TTC549 (cell line): Measurements from ENCODE around the gene SPC24.
"Not testable (repeated sequence)": the region's sequence is repeated elsewhere in the genome, so short reads cannot be mapped to it uniquely, and the experiment has no call there.

ENCODE experiments used
- FAIRE-seq: peaks from 2 replicates; lab custom pipeline; 2012; peaks lifted over from hg19 to GRCh38; lab: Jason Lieb, UNC

The SPC24 gene

DNA sequence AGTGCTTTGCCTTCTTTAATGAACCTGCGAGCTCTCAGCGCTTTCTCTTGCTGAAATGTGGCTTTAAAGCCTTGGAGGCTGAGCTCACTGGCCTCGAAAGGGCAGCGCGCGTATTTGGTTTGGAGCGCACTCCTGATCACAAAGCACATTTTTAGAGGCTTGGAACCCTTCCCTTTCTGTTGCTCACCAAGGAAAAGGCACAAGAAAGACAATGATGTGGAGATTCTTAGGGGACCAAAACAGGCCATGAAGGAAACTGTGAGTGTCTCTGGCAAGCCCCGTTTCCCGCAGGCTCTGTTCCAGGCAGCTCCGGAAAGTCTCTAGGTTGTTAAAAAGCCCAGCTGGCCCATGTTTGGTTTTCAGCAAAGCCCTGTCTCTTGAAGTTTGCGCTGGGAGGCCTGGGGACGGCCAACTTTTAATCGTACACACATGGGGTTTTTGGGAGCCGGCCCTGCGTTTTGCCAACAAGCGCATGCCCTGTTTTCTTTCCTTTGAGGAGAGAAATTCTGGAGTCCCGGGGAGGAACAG is 9.4 kb upstream of the SPC24 start:
- no peak for FAIRE-seq

DNA sequence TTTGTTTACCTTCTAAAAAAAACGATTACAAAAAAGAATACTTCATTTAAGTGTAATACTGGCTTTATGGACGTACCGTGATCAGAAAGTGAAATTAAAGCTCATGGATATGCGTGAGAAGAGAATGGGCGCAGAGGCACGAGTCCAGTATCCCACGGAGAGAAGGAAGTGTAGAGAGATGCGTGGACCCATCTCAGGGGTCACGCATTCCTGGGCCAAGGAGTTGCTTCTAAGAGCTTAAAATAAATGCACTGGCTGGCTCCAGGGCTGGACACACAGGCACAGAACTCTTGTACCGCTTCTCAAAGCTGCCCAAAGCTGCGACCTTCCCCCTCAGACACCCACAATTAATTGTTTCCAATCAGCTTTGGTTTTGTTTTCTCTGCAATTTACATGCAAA is 8.7 kb upstream of the SPC24 start:
- FAIRE-seq = no peak

DNA sequence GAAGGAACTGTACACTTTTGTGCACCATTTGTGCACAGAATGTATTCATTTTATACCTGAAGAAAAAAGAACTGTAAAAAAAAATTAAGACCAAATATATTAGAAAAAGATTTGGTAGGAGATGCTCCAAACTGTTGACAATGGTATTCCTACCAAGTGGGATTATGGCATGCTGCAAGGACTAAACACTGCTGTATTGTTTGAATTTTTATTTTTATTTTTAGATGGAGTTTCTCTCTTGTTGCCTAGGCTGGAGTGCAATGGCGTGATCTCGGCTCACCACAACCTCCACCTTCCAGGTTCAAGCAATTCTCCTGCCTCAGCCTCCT is 4.8 kb upstream of the SPC24 start:
- FAIRE-seq = not testable (repeated sequence)

DNA sequence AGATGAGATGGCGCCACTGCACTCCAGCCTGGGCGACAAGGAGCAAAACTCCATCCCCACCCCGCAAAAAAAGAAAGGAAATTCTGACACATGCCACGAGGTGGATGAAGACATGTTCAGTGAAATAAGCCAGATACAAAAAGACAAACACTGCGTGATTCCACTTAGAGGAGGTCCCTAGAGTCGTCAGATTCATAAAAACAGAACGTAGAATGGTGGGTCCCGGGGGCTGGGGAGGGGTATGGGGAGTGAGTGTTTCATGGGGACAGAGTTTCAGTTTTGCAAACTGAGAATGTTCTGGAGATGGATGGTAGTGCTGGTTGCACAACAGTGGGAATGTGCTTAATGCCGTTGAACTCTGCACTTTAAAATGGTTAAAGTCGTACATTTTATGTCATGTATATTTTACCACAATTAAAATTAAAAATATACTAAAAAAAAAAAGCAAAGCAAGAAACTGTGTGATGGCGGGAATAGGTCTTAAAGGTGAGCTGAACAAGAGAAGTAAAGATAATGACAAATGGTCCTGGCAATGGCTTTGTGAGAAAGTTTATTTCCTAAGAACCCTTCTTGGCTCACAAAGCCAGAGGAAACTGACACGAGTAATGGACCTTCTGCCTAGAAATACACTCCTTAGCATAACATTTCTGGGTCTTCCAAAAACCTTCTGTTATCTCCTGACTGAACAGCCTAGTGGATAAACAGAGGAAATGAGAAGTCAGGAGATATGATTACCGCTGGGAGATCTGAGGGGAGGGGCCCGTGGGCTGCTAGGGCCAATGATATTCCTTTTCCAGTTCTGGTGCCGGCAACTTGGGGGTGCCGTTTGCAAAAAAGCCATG is 4.2 kb upstream of the SPC24 start:
- FAIRE-seq = no peak

DNA sequence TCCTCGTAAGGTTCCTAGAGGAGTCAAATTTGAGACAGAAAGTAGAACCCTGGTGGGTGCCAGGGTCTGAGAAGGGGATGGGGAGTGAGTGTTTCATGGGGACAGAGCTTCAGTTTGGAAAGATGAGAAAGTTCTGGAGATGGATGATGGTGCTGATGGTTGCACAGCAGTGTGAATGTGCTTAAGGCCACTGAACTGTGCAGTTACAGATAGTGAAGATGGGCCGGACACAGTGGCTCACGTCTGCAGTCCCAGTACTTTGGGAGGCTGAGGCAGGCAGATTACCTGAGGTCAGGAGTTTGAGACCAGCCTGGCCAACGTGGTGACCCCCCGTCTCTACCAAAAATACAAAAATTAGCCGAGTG is 917 bp downstream of the SPC24 start:
- no peak for FAIRE-seq

DNA sequence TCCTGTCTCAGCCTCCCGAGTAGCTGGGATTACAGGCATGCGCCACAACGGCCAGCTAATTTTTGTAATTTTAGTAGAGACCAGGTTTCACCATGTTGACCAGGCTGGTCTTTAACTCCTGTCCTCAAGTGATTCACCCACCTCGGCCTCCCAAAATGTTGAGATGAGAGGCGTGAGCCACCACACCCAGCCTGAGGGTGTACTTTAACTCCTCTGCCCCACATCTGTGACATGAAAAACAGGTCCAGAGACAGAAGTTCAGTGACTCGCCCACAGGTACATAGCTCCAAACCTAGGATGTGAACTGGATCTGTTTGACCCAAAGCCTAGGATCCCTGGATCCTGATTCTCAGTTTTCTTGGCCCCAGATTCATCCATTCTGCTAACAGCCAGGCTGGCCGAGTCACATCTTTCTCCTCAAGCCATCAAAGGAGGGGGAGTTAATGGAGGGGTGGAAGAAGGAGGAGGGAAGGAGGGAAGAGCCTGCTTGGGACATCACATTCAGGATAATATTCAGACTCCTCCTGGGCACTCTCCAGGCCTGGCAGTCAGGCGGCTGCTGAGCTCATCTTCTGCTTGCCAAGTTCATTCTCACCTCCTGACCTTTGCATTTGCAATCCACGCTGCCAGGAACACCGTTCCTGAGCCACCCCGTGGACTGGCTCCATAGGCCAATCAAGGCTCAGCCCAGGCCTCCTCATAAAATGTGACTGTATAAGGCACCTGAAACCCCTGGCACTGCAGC is 3.1 kb downstream of the SPC24 start:
- no peak for FAIRE-seq

DNA sequence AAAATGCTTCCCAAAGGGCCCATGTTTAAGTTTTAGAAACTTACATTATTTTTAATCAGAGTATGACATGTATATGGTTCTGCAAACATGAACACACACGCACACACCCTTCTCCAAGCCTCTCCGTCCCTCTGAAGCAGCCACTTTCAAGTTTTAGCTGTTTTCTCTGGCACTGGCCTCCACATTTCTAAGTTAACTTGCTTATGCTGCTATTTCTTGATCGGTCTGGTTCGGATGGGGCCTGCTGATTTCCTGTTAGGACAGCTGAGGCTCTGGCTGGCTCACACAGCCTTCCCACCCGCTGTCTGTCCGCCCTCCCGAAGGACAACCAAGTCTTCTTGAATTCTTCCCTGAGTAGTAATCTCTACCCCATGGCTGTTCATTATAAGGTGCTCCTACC is 4.4 kb downstream of the SPC24 start:
- FAIRE-seq = no peak

DNA sequence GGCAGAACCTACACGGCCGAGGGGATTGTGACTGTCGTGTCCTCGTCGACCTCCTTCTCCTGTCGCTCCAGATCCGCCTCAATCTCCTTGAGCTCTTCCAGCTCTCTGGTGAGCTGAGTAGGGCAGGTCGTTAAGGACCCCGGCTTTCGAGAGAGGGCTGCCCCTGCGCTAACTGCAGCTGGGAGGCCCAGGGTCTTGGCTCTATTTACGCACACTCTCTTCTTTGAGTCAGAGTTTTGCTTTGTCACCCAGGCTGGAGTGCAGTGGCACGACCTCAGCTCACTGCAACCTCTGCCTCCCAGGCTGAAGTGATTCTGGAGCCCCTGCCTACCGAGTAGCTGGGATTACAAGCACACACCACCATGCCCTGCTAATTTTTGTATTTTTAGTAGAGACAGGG is 7.6 kb downstream of the SPC24 start:
- no peak for FAIRE-seq

DNA sequence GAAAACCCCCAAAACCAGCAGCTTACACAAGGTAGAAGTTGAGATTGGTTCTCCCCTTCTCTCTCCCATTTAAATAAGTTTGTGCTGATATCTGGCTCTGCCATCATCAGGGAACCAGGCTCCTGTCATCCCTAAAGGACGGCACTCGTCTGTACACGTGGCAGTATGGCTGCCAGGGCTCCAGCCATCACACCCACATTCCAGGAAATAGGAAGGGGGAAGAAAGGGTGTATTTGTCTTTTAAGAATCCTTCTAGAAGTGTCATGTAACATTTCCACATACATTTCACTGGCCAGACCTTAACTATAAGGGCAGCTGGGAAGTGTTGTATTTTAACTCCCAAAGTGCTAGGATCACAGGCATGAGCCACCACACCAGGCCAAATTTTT is 10.1 kb downstream of the SPC24 start:
- FAIRE-seq = no peak

DNA sequence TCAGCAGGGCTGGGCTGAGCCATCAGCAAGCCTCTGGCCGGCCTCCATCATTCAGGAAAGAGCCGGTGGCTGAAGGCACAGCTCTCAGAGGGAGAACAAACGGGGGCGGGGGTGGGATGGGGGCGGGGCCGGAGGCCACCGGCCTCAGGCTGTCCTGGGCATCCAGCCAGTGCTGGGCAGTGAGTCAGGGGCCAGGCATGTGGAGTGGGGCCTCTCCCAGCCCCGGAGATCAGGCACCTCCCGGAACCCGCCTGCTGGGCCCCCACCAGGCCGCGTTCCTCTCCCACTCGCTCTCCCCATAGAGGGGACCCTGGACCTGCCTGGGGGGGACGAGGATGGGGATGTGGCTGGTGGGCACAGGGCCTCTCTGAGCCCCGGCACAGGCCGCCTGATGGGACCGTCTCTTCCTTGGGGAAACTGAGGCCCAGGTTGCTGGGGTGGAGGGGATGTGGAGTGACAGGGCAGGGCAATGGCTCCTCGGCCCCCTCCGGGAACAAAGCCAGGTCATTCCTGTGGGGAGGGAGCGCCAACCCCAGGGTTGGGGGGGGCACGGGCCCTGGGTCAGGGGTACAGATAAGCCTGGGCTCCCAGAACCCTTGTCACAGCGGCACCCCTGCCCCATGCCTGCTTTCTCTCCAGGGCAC is 12.9 kb downstream of the SPC24 start:
- no peak for FAIRE-seq

DNA sequence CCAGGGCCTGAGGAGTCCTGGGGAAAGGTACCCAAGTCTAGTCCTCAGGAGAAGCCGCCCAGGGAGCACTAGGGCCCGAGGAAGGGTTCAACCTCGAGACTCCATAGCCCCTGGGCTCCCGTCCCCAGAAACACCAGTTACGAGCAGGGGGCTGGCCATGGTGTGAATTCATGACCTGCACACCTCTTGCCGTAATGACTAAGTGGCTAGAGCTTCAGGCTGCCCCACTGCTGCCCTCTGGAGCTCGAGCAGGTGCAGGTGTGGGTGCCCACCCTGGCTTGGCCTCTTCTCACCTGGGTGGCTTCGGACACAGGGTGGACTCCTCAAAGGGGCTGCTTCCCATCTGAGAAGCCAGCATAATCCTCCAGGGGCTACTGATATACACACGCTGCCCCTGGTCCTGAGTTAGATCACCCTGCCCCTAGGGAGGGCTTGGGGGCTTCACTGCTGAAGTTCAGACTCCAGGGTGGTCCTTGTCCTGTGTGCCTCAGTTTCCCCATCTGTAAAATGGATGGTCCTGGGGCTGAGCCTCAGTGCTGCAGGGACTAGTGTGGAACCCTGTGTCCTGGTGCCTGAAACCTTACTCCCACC is 13.6 kb downstream of the SPC24 start:
- no peak for FAIRE-seq

DNA sequence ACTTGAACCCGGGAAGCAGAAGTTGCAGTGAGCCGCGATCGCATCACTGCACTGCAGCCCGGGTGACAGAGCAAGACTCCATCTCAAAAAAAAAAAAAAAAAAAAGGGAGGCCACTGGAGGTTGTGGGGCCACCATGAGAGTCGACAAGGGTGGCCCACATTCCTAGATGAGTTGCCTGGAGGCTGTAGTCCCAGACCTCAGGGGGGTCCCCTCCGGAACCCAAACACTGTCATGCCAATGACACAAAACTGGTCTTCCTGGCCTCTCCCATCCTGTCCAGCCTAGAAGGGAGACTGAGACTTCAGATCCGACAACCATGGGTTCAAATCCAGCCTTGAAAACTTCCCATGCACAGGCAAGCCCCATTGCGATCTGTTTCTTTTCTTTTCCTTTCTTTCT is 14.7 kb downstream of the SPC24 start:
- no peak for FAIRE-seq

DNA sequence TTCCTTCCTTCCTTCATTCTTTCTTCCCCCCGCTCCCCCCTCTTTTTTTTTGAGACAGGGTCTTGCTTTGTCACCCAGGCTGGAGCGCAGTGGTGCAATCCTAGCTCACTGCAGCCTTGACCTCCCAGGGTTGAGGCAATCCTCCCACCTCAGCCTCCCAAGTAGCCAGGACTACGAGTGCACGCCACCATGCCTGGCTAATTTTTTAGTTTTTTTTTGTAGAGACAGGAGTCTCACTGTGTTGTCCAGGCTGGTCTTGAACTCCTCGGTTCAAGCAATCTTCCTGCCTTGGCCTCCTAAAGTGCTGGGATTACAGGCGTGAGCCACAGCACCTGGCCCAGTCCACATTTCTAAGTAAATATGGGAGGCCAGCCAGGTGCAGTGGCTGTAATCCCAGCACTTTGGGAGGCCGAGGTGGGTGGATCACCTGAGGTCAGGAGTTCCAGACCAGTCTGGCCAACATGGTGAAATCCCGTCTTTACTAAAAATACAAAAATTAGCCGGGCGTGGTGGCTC is 15.5 kb downstream of the SPC24 start:
- FAIRE-seq = not testable (repeated sequence)

DNA sequence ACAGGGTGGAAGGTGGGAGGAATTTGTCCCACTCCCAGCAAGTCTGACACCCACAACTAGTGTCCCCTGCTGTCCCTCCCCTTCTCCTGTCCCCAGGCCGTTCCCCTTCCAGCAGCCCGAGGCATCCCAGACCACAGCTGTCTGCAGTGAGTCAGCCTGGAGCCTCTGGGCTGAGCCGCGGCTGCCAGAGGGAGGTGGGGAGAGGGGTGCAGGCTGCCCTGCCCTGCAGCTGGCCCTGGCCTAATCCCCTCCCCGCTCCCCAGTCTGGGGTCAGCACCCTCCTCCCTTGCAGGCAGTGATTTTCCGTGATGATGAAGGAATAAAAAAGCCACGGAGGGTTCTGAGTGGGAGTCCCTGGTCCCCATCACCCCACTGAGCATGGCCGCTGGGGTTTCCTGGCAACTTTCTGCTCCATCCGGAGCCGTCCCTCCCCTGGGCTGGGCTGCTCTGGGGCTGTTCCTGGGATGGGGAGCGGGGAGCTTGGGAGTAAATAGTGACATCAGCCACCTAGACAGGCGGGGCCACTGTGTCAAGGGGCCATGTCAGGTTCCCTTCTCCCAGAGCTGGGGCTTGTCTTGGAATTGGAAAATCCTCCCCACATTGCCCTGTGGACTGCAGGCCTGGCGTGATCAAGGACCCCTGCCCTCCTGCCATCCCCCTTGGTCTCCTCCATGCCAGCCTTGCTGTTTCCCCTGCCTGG is 16.8 kb downstream of the SPC24 start:
- no peak for FAIRE-seq

DNA sequence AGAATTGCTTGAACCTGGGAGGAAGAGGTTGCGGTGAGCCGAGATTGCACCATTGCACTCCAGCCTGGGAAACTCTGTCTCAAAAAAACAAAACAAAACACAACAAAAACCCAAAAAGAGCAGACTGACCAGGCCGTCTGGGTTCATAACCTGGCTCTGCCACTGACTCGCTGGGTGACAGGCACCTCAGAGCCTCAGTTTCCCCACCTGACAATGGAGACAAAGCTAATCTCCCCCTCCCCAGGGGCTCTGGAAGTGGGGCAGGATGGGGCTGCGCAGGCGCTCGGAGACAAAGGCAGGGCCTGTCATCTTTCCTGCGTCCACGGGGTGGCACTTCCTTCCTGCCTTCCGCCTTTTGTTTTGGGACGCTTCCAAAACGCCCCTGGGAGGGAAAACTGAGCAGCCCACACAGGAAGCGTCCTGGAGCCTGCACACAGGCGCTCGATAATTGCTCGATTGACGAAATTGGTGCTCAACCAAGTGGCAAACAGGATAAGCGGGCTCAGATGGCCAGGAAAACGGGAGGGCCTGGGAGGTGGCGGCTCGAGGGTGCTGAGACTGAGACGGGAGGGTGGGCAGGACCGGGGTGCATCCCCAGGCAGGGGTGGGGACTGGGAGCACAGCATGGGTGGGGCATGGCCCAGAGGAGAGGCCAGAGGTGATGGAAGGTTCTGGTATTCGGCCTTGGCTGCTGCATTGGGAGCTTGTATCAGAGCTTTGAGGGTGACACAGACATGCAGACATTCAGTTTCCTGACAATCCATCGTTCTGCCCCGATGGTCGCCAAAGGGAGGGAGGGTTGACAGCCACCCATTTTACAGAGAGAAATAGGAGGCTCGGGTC is 17.8 kb downstream of the SPC24 start:
- no peak for FAIRE-seq

DNA sequence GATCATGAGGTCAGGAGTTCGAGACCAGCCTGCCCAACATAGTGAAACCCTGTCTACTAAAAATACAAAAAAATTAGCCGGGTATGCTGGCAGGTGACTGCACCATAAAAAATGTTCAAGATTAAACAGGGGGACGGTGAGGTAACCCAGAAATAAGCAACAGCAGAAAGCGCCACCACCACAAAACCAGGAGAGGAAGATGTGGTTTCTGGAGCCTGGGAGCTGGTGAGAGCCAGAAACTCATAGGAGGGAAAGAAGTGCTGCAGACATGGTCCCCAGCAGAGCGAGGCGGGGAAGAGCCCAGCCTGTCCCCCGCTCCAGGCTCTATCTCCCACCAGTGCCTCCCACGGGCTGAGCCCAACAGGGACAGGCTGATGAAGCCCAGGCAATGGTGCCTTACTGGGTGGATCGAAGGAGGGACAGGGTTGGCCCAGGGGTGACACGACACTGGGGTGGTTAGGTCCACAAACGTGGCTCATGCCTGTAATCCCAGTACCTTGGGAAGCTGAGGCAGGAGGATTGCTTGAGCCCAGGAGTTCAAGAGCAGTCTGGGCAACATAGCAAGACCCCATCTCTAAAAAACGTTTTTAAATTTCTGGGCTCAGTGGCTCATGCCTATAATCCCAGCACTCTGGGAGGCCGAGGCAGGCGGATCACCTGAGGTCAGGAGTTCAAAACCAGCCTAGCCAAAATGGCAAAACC is 19.0 kb downstream of the SPC24 start:
- FAIRE-seq = no peak

DNA sequence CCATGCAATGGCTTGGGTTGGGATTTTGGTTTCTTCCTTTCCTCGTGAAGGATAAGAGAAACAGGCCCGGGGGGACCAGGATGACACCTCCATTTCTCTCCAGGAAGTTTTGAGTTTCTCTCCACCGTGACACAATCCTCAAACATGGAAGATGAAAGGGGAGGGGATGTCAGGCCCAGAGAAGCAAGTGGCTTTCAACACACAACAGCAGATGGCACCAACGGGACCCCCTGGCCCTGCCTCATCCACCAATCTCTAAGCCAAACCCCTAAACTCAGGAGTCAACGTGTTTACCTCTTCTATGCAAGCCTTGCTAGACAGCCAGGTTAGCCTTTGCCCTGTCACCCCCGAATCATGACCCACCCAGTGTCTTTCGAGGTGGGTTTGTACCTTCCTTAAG is 24.1 kb downstream of the SPC24 start:
- FAIRE-seq = no peak

DNA sequence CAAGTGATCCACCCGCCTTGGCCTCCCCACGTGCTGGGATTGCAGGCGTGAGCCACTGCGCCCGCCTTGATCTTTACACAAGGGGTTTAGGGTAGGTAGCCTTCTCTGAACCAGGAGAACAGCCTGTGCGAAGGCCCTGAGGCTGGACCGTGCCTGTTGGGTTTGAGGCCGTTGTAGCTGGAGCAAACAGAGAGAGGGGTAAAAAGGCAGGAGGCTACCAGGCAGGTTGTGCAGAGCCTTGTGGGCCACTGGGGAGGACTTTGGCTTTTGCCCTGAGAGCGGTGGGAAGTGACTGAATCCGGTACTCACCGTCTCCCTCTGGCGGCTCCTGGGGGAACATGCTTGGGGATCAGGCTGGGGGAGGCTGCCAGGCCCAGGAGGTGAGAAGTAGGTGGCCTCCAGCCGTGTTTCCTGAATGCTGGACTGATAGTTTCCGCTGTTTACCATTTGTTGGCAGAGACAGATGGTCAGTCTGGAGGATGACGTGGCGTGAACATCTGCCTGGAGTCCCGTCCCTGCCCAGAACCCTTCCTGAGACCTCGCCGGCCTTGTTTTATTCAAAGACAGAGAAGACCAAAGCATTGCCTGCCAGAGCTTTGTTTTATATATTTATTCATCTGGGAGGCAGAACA is 24.6 kb downstream of the SPC24 start:
- FAIRE-seq = no peak

DNA sequence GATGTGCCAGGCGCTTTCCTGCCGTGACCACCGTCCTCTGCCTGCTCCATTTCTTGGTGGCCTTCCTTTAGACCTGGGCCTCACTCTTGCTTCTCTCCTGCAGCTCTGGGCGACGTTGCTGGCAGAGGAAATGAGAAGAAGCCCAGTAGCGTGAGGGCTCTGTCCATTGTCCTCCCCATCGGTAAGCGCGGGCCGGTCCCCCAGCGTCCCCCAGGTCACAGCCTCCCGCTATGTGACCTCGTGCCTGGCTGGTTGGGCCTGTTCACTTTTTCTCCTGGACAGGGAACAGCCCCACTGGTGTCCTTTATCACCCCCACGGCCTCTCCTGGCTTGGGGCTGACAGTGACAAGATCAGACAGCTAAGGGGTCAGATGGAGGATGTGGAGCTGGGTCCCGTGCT is 27.7 kb downstream of the SPC24 start:
- no peak for FAIRE-seq
